CD4-positive, CD25-positive, alpha-beta regulatory T cell (primary cell): Measurements from ENCODE around the gene DLGAP5. TPM values are rescaled to one million over a fixed set of nuclear protein-coding genes. Genes with fewer than 3 reads are reported as not detected.

Experiments used
- ATAC-seq, 2 donors: fragments of 150-1000 bp; cut with Tn5 transposase; one replicate each; pipeline ENCODE4 v1.10.0; 2021; ENCODE audit warnings: low read depth in 2 of 2, moderate number of reproducible peaks in 2 of 2, moderate library complexity in 1 of 2
- DNase-seq, 3 donors: peaks; one replicate each; pipeline versions ENCODE4 v3.0.0 to v3.0.0-alpha.2; 2012 to 2022; ENCODE audit warnings: mixed read lengths in 1 of 3
- H3K27ac ChIP-seq: one replicate; pipeline ENCODE4 v1.7.0; 2013; ENCODE audit warnings: mild to moderate bottlenecking, low read length; ENCODE audit not compliant: insufficient read depth, poor library complexity, severe bottlenecking
- H3K27me3 ChIP-seq: one replicate; pipeline ENCODE4 v1.7.0; 2013; ENCODE audit warnings: low read length; ENCODE audit not compliant: control insufficient read depth, insufficient read depth
- H3K36me3 ChIP-seq: one replicate; pipeline ENCODE4 v1.7.0; 2013; ENCODE audit warnings: mild to moderate bottlenecking, low read length, moderate library complexity; ENCODE audit not compliant: control insufficient read depth, insufficient read depth
- H3K4me1 ChIP-seq: 2 replicates; pipeline ENCODE4 v1.7.0; 2013; ENCODE audit warnings: mild to moderate bottlenecking, low read length; ENCODE audit not compliant: insufficient read depth, control insufficient read depth, poor library complexity, severe bottlenecking
- H3K4me3 ChIP-seq: one replicate; pipeline ENCODE4 v1.7.0; 2013; ENCODE audit warnings: low read depth, mild to moderate bottlenecking, low read length, moderate library complexity
- H3K9me3 ChIP-seq, 2 experiments: 1 replicate in 1 of 2; 2 replicates in 1 of 2; pipeline ENCODE4 v1.7.0; 2013; ENCODE audit warnings: low read length in 2 of 2, mild to moderate bottlenecking in 1 of 2, moderate library complexity in 1 of 2; ENCODE audit not compliant: control insufficient read depth in 2 of 2
- H3K27ac Mint-ChIP-seq, 3 donors: one replicate each; pipeline ENCODE4 v1.8.0; 2020 to 2022; ENCODE audit warnings: mild to moderate bottlenecking in 3 of 3, mixed read lengths in 3 of 3, moderate library complexity in 2 of 3
- H3K27me3 Mint-ChIP-seq: one replicate; pipeline ENCODE4 v1.8.0; 2022; ENCODE audit warnings: mild to moderate bottlenecking, mixed read lengths
- H3K36me3 Mint-ChIP-seq: one replicate; pipeline ENCODE4 v1.8.0; 2020; ENCODE audit warnings: mixed read lengths
- H3K4me1 Mint-ChIP-seq, 4 donors: one replicate each; pipeline ENCODE4 v1.8.0; 2020 to 2022; ENCODE audit warnings: mixed read lengths in 4 of 4, mild to moderate bottlenecking in 1 of 4
- H3K4me3 Mint-ChIP-seq, 4 donors: one replicate each; pipeline ENCODE4 v1.8.0; 2020 to 2022; ENCODE audit warnings: mild to moderate bottlenecking in 4 of 4, mixed read lengths in 4 of 4, moderate library complexity in 3 of 4
- H3K9me3 Mint-ChIP-seq, 7 donors: one replicate each; pipeline ENCODE4 v1.8.0; 2020 to 2022; ENCODE audit warnings: mixed read lengths in 7 of 7, mild to moderate bottlenecking in 3 of 7, moderate library complexity in 2 of 7
- polyA plus RNA-seq, 4 donors: library from polyadenylated mRNA; unstranded; fragments of 300-500 nt; fragmentation: Illumina TruSeq; gene quantifications; one replicate each; pipeline ENCODE4 v1.2.3, GENCODE V29; 2021
- total RNA-seq: library from RNA; stranded (reverse); gene quantifications from one replicate; pipeline ENCODE4 v1.2.3, GENCODE V29; 2022

Gene DLGAP5
- total and polyA plus RNA-seq, 5 donors from 2014 or later: 0.67 to 4.1 (median 2.0) TPM

GRCh38 chr14:55123101-55123500 lies 68.3 kb downstream of the DLGAP5 start:
- no peak for DNase-seq
- Mint-ChIP-seq H3K27ac (peak overlapping the region in 2 of 3 donors; percentile 37 to 67), H3K36me3 (no peaks in the 10 kb centered on the region)

GRCh38 chr14:55122440-55122986 lies 68.9 kb downstream of the DLGAP5 start:
- Mint-ChIP-seq H3K9me3 (peaks cover 0 to 2% (median 0%) of the 10 kb centered on the region in 7 donors), H3K27me3 (no peaks in the 10 kb centered on the region), H3K4me1 (peaks cover 4 to 28% (median 14%) of the 10 kb centered on the region in 4 donors), H3K27ac (peak overlapping the region in 1 of 3 donors; percentile 37), H3K36me3 (no peaks in the 10 kb centered on the region), H3K4me3 (no peak overlapping the region)
- DNase-seq (no peak), ATAC-seq (no peak)
- Histone ChIP-seq H3K36me3 (no peaks in the 10 kb centered on the region), H3K27ac (no peak overlapping the region), H3K9me3 (no peaks in the 10 kb centered on the region), H3K4me3 (no peak overlapping the region), H3K4me1 (peaks cover 11% of the 10 kb centered on the region), H3K27me3 (no peaks in the 10 kb centered on the region)

More at GRCh38 chr14:55123101-55123500, 68.3 kb downstream of the DLGAP5 start:
- H3K9me3 Mint-ChIP-seq: peaks cover 0 to 2% (median 0%) of the 10 kb centered on the region in 7 donors
- peaks cover 11% of the 10 kb centered on the region for H3K4me1 ChIP-seq
- no peaks in the 10 kb centered on the region for H3K27me3 ChIP-seq
- H3K4me3 Mint-ChIP-seq: no peak overlapping the region
- no peak overlapping the region for H3K4me3 ChIP-seq
- no peak overlapping the region for H3K27ac ChIP-seq
- no peaks in the 10 kb centered on the region for H3K36me3 ChIP-seq
- no peak for ATAC-seq
- H3K9me3 ChIP-seq: no peaks in the 10 kb centered on the region
- H3K4me1 Mint-ChIP-seq: peaks cover 4 to 25% (median 13%) of the 10 kb centered on the region in 4 donors
- no peaks in the 10 kb centered on the region for H3K27me3 Mint-ChIP-seq

GRCh38 chr14:55121628-55122439 lies 69.6 kb downstream of the DLGAP5 start:
- Histone ChIP-seq H3K36me3 (no peaks in the 10 kb centered on the region), H3K9me3 (no peaks in the 10 kb centered on the region), H3K27ac (no peak overlapping the region), H3K27me3 (no peaks in the 10 kb centered on the region), H3K4me3 (no peak overlapping the region), H3K4me1 (peaks cover 11% of the 10 kb centered on the region)
- peaks cover 0 to 2% (median 0%) of the 10 kb centered on the region in 7 donors for H3K9me3 Mint-ChIP-seq
- H3K36me3 Mint-ChIP-seq: no peaks in the 10 kb centered on the region
- H3K4me1 Mint-ChIP-seq: peaks cover 4 to 24% (median 13%) of the 10 kb centered on the region in 4 donors
- DNase-seq (no peak), ATAC-seq (no peak)
- H3K27ac Mint-ChIP-seq: no peak overlapping the region
- H3K27me3 Mint-ChIP-seq: no peaks in the 10 kb centered on the region
- no peak overlapping the region for H3K4me3 Mint-ChIP-seq

- no peak overlapping the region for H3K4me3 ChIP-seq
- H3K4me1 Mint-ChIP-seq: peaks cover 4 to 20% (median 10%) of the 10 kb centered on the region in 4 donors
- H3K27ac Mint-ChIP-seq: no peak overlapping the region
- ATAC-seq: no peak
- no peak overlapping the region for H3K4me3 Mint-ChIP-seq
- H3K36me3 Mint-ChIP-seq: no peaks in the 10 kb centered on the region
- H3K36me3 ChIP-seq: no peaks in the 10 kb centered on the region
- H3K9me3 ChIP-seq: no peaks in the 10 kb centered on the region
- DNase-seq: no peak
- no peaks in the 10 kb centered on the region for H3K27me3 Mint-ChIP-seq
- no peaks in the 10 kb centered on the region for H3K27me3 ChIP-seq
- peaks cover 10% of the 10 kb centered on the region for H3K4me1 ChIP-seq
- no peak overlapping the region for H3K27ac ChIP-seq
- peaks cover 0 to 2% (median 0%) of the 10 kb centered on the region in 7 donors for H3K9me3 Mint-ChIP-seq
Observed at GRCh38 chr14:55120571-55121495, 70.6 kb downstream of the DLGAP5 start.

- H3K4me1 ChIP-seq: no peaks in the 10 kb centered on the region
- Mint-ChIP-seq H3K36me3 (no peaks in the 10 kb centered on the region), H3K9me3 (peaks cover 0 to 2% (median 0%) of the 10 kb centered on the region in 7 donors), H3K27ac (no peak overlapping the region), H3K27me3 (peaks cover 4% of the 10 kb centered on the region), H3K4me1 (peaks cover 0 to 6% (median 5%) of the 10 kb centered on the region in 4 donors), H3K4me3 (no peak overlapping the region)
- H3K4me3 ChIP-seq: no peak overlapping the region
- DNase-seq (no peak), ATAC-seq (no peak)
- no peak overlapping the region for H3K27ac ChIP-seq
- no peaks in the 10 kb centered on the region for H3K27me3 ChIP-seq
- no peaks in the 10 kb centered on the region for H3K9me3 ChIP-seq
- no peaks in the 10 kb centered on the region for H3K36me3 ChIP-seq
Observed at GRCh38 chr14:55118761-55119160, 72.6 kb downstream of the DLGAP5 start.

GRCh38 chr14:55117803-55118441 lies 73.5 kb downstream of the DLGAP5 start:
- Mint-ChIP-seq H3K36me3 (no peaks in the 10 kb centered on the region), H3K4me1 (peaks cover 0 to 6% (median 5%) of the 10 kb centered on the region in 4 donors), H3K4me3 (no peak overlapping the region), H3K27me3 (peaks cover 4% of the 10 kb centered on the region), H3K27ac (peak overlapping the region in 1 of 3 donors; percentile 54), H3K9me3 (peaks cover 0 to 2% (median 0%) of the 10 kb centered on the region in 7 donors)
- no peaks in the 10 kb centered on the region for H3K9me3 ChIP-seq
- ATAC-seq (peak in 1 of 2 donors; percentile 31), DNase-seq (no peak)
- H3K4me3 ChIP-seq: no peak overlapping the region
- no peaks in the 10 kb centered on the region for H3K27me3 ChIP-seq
- H3K4me1 ChIP-seq: no peaks in the 10 kb centered on the region
- no peak overlapping the region for H3K27ac ChIP-seq
- H3K36me3 ChIP-seq: no peaks in the 10 kb centered on the region
